GM18858 (cell line): Measurements from ENCODE around the gene CPTP.

Source experiments
- ATAC-seq: cut with Tn5 transposase; IDR thresholded peaks from one replicate; pipeline ENCODE4 v1.9.1; 2021; ENCODE audit not compliant: unreplicated experiment

Gene CPTP

GRCh38 chr1:1347026-1347595, 22.5 kb downstream of the CPTP start:
- ATAC-seq = no peak

GRCh38 chr1:1347663-1348419, 23.2 kb downstream of the CPTP start:
- ATAC-seq = no peak

GRCh38 chr1:1348420-1349255, 24.0 kb downstream of the CPTP start:
- no peak for ATAC-seq

- no peak for ATAC-seq
Observed at GRCh38 chr1:1349256-1350012, 24.8 kb downstream of the CPTP start, which contains the start of gene DVL1. Gene DVL1, minus strand, starts transcription at chr1:1349418. Its CDS starts 353 bp downstream, at chr1:1349065.

- ATAC-seq = no peak
Observed at GRCh38 chr1:1351511-1352427, 27.2 kb downstream of the CPTP start.

GRCh38 chr1:1352786-1353388, 28.3 kb downstream of the CPTP start:
- ATAC-seq = no peak

- ATAC-seq = no peak
Observed at GRCh38 chr1:1353389-1354151, 29.0 kb downstream of the CPTP start.

GRCh38 chr1:1354271-1355247, 30.0 kb downstream of the CPTP start:
- no peak for ATAC-seq

- ATAC-seq = no peak
Observed at GRCh38 chr1:1355416-1355815, 30.8 kb downstream of the CPTP start.

- ATAC-seq = no peak
Observed at GRCh38 chr1:1356166-1356795, 31.7 kb downstream of the CPTP start.

GRCh38 chr1:1356796-1357401, 32.3 kb downstream of the CPTP start:
- no peak for ATAC-seq

- ATAC-seq = no peak
Observed at GRCh38 chr1:1357871-1358432, 33.4 kb downstream of the CPTP start.

GRCh38 chr1:1358433-1359271, 34.0 kb downstream of the CPTP start, which contains the start of gene MXRA8:
Gene MXRA8, minus strand, starts transcription at chr1:1358555. Its CDS starts 51 bp downstream, at chr1:1358504.
- no peak for ATAC-seq

GRCh38 chr1:1359308-1359663, 34.7 kb downstream of the CPTP start:
- ATAC-seq = no peak

GRCh38 chr1:1359664-1360468, 35.3 kb downstream of the CPTP start:
- ATAC-seq = no peak
